NCI-H446 treated with DMSO at 0.1 percent for 48 hours (cell line): Measurements from ENCODE around the gene SLC25A21.
"Not testable (repeated sequence)": the region's sequence is repeated elsewhere in the genome, so short reads cannot be mapped to it uniquely, and the experiment has no call there.

ENCODE experiments used
- DNase-seq: peaks from one replicate; lab custom pipeline; 2025; lab: John Stamatoyannopoulos, UW

The SLC25A21 gene

GRCh38 chr14:36702474-36702873 lies 469.9 kb downstream of the SLC25A21 start:
- DNase-seq: no peak

- no peak for DNase-seq
Measured at GRCh38 chr14:36701132-36701531, 471.3 kb downstream of the SLC25A21 start.

- no peak for DNase-seq
Measured at GRCh38 chr14:36700651-36701050, 471.8 kb downstream of the SLC25A21 start.

GRCh38 chr14:36699420-36699819 lies 473.0 kb downstream of the SLC25A21 start:
- DNase-seq: not testable (repeated sequence)

GRCh38 chr14:36690311-36691040 lies 481.9 kb downstream of the SLC25A21 start:
- no peak for DNase-seq

- no peak for DNase-seq
Measured at GRCh38 chr14:36684946-36685345, 487.5 kb downstream of the SLC25A21 start.

GRCh38 chr14:36683083-36683724 lies 489.2 kb downstream of the SLC25A21 start:
- DNase-seq: no peak

- DNase-seq: no peak
Measured at GRCh38 chr14:36682338-36682737, 490.1 kb downstream of the SLC25A21 start.

- DNase-seq: no peak
Measured at GRCh38 chr14:36676236-36676635, 496.2 kb downstream of the SLC25A21 start.

- no peak for DNase-seq
Measured at GRCh38 chr14:36675581-36675980, 496.8 kb downstream of the SLC25A21 start.

- no peak for DNase-seq
Measured at GRCh38 chr14:36674659-36675058, 497.7 kb downstream of the SLC25A21 start.

- no peak for DNase-seq
Measured at GRCh38 chr14:36672095-36672494, 500.3 kb downstream of the SLC25A21 start.

GRCh38 chr14:36671149-36671548 lies 501.3 kb downstream of the SLC25A21 start:
- no peak for DNase-seq

GRCh38 chr14:36667679-36668078 lies 504.7 kb downstream of the SLC25A21 start:
- no peak for DNase-seq

- DNase-seq: no peak
Measured at GRCh38 chr14:36666416-36667206, 505.8 kb downstream of the SLC25A21 start.

GRCh38 chr14:36665887-36666415 lies 506.5 kb downstream of the SLC25A21 start:
- DNase-seq: no peak

- DNase-seq: no peak
Measured at GRCh38 chr14:36664322-36665193, 507.8 kb downstream of the SLC25A21 start.

- DNase-seq: no peak
Measured at GRCh38 chr14:36663404-36664321, 508.7 kb downstream of the SLC25A21 start.

GRCh38 chr14:36662543-36663403 lies 509.6 kb downstream of the SLC25A21 start:
- DNase-seq: no peak

- DNase-seq: no peak
Measured at GRCh38 chr14:36662258-36662542, 510.2 kb downstream of the SLC25A21 start.
